ENCODE data around the gene IRF2.
A peak's percentile ranks its signal among the peaks of the same experiment; 100 is the strongest.
"Not testable (repeated sequence)": the region's sequence is repeated elsewhere in the genome, so short reads cannot be mapped to it uniquely, and the experiment has no call there.

The IRF2 gene

DNA sequence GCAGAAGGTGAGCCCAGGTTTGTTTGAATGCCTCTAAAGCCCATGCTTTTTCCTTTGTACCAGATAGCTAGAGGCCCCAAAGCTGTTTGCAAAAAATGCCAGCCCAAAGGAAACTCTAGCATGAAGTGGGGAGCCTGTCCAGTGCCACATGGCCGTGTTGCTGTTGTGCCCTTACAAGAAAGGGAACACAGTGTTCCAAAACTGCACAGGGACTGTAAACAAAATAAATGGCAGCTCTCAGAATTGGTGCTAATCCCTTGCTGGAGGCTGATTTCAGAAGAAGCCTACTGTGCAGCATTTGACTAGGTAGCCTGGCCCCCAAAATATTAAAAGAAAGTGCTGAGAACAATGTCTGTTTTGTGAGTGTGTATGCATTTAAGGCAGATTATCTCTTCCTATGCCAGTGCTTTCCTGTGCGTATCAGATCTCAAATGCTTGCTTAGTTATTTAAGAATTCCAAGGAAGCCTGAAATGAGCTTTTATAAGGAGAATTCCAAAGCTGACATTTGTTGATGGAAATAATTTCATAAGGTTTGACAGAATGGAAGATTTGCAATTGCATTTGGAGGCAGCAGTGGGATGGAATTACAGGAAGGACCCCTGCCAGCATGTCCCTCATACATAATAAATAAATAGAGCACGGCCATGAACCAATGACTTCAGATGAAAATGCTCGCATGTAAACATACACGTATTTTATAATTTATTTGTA, 115.7 kb downstream of the IRF2 start:
- no peak for DNase-seq

DNA sequence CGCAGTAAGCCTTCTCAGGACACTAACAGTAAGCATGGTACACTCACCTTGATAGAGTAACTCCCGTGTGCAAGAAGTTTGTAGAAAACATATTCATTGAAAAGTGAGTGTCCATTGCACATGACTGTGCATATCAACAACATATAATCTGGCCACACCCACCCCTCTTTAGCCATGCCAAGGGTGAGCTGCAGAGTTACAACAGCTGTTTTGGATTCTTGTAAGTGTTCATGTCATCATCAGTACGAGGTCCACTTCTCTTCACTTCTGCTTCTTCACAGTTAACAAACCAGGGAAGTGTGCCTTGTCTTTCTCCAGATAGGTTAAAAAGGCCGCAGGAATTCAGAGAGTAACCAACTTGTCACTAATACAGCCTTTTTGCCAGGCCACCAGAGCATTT, 116.6 kb downstream of the IRF2 start:
- DNase-seq, result no peak

DNA sequence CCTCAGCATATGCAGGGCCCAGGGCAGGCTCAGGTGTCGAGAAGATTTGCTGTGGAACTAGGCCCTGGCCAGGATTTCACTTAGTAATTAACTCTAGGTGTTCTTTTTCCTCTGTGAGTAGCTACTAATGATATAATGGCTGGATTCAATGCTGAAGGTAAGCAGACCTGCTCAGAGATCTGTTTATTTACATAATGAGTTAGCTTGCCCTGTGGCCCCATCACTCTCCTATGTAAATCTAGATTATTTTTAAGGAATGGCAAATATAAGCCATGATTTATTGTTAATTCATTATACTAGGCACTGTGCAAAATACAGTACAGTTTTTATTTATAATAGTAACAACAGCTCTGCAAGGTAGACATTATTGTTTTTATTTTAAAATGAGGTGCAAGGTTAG, 117.2 kb downstream of the IRF2 start:
- DNase-seq, result no peak

DNA sequence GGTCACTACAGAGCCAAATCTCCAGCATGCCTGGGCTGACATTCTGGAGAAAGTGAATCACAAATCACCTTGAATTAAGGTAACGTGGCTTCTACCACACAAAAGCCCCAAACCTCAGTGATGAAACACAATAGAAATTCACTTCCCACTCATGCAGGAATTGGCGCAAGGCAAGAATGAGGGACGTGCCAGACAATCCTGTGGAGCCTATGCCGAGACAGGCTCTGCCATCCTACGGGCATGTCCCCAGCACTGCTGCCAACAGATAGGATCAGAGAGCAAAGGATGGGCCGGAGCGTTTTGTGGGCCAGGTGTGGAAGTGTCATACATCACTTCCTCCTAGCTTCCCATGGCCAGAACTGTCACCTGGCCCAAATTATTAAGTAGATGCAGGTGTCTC, 118.0 kb downstream of the IRF2 start:
- no peak for DNase-seq

DNA sequence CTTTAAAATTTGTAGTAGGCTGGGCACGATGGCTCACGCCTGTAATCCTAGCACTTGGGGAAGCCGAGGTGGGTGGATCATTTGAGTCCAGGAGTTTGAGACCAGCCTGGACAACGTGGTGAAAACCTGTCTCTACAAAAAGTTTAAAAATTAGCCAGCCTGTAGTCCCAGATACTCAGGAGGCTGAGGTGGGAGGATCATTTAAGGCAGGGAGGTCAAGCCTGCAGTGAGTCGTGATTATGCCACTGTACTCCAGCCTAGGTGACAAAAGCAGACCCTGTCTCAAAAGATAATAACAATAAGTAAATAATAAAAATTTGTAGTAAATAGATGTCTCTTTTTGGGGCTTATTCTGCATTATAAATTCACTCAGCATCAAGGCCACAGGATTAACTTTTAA, 118.5 kb downstream of the IRF2 start:
- DNase-seq, result no peak

DNA sequence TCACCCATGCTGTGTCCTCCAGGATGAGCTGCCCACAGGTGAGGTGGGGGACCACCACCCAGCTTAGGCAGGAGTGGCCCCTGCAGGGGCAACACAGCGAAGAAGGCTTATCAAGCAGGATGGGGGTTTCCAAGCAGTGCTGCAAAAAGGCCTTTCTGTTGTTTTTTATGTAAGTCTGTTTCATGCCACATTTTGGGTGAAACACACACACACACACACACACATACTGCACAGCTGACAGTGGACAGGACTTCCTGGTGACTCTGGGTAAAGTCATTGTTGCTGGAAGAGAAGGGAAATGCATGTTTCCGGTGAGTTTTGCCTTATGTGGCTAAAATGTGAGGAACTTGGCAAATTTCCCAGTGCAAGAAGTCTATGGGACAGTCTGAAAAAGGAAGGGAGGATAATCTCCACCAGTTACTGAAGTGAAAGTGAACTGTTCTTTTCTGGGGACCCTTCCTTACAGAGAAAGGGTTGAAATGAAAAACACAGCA, 119.2 kb downstream of the IRF2 start:
- no peak for DNase-seq

DNA sequence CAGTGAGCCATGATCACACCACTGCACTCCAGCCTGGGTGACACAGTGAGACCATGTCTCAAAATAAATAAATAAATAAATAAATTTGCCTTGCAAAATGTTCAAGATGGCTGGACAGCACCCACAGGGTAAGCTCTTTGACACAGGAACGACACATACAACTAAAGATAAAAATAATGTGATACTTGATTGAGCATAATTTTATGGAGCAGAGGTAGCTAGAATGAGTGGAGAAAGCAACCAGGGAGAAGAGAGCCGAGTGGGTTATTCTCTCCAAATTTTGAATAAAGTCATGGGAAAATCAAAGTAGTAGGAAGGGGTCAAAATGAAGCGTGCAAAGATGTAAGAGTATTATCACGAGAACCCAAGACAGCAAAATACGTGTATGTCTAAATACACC, 121.5 kb downstream of the IRF2 start:
- DNase-seq, result no peak

DNA sequence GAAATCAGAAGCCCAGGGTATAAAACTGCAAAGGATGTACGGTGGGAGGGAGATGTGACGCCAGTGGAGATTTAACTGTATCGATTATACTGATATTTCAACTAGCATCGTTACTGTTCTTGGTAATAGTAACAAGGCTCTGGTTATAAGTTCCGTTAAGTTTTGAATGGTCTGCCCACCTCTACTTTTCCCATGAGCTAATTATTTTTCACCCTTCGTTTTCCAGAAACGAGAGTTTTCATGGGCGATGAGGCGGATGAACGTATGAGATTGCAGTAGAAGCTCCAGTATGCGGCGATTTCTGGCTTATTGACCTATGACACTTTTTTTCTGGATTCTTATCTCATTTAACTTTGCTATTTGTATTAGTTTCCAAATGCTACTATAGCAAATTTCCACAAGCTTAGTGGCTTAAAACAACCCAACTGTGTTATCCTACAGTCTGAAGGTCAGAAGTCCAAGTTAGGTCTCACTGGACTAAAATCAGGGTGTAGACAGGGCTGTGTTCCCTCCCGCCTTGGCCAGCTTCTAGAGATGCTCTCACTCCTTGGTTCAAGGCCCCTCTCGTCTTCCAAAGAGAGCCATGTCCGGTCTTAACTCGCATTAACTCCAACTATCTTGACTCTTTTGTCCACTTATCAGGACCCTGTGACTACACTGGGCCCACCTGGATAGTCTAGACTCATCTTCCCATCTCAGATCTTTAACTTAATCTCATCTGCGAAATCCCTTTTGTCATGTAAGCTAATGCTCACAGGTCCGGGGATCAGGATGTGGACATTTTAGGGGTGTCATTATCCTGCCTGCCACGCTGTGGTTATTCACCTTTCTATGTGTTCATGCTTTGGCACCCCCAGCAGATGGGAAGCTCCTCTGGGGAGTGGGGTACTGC, 122.5 kb downstream of the IRF2 start:
- DNase-seq, result no peak

DNA sequence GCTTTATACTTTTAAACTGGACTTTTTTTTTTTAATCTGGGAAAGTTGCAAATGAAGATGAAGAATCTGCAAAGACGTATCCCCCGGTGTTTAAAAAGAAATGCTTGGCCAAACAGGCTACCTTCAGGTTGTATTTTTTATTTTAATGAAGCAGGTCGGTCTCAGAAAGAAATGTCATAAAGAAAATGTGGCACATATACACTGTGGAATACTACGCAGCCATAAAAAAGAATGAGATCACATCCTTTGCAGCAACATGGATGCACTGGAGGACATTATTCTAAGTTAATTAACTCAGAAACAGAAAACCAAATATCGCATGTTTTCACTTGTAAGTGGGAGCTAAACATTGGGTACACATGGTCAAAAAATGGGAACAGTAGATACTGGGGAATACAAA, 123.4 kb downstream of the IRF2 start:
- no peak for DNase-seq

DNA sequence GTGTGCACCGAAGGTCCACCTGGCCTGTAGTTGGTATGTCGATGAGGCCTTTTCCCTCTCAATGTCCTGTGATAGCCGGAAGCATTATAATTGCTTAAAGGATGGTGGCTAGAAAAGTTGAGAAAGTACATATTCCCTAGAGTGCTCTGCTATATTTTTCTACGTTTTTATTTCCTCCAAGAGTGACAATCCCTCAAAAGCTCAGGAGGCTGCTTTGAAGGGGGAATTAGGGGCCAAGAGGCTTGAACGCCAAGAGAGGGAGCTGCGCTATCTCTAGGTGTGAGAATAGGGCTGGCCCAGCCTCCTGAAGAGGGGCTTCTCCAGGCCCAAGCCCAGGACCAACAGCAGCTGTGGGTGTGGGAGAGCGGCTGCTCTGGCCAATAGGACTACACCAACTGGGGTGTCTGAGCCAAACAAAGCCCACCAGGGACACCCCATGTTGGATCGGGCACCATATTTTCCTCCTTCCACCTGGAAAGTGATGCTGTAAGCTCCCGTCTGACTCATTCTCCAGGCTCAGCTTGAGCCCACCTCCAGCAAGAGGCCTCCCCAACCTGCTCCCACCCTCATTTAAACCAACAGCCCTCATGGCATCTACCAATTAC, 124.0 kb downstream of the IRF2 start:
- no peak for DNase-seq

DNA sequence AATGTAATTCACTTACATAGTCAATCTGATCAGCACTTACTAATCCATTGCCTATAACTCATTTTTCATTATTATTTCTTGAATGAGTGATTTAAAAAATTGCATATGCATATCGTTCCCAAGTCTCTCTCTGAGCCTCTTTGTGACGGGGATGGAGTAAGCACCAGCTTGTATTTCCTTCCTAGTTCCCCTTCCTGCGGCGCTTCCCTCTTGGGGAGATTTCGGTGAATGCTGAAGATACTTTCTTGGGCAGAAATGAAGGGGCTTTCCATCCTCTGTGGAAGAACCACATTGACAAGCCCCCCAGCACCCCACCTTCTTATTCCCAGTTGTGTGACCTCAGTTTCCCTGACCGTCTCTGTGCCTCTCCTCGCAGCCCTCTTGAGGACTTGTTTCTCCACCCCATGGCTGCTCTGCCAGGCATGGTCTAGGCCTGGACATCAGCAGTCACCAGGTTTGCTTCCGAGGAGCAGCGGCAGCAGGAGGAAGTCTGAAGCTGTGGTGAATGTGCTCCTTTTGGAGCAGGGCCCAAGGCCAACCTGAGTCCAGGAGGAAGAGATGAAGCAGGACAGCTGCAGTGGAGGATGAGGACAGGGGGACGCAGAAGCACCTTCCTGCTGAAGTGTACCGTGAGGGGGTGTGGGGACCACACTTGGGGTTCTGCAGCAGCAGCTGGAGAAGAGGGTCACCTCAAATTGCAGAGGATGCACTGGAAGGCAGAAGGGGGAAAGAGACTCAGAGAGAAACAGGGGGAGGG, 124.9 kb downstream of the IRF2 start:
- DNase-seq, result peak in 1 of 2 experiments; percentile 2

DNA sequence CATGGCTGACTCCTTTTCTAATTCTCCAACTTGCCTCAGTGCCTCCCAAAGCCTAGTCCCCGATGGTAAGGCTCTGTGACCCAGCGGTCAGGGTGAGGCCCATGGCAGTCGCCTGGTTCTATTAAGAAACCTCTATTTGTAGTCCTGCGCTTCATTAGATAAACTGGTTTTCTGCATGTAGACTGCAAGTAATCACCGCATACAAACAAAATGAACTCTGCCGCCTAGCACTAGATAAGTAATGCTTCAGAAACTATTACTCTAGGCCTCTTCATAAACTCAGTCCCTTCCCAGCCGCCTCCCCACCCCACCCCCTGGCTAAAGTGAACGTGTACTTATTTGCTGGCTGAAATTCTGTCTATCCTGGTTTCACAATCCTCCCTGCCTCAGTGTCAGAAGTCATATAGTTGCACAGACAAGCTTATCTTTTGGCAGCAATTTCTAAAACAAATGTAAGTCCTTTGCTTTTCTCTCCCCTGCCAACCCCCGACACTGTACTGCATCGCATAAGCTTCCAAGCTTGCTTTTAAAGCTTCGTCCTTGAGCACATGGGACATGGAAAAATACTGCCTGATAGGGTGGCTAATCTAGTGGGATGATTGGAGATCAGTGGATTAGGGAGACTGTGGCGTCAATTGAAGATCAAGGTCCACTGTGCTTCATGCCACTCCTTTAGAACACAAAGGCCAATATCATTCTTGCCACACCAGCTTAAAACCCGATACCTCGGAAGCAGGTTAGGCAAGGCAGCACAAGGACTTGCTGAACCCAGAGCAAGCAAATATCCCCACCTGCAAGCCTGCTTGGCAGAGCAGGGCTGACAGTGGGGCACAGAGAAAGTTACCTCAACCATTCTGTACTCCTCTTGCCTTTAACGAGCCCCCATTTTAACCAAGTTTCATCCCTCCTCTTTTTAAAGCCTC, 125.8 kb downstream of the IRF2 start:
- DNase-seq, result peak in 1 of 2 experiments; percentile 1

DNA sequence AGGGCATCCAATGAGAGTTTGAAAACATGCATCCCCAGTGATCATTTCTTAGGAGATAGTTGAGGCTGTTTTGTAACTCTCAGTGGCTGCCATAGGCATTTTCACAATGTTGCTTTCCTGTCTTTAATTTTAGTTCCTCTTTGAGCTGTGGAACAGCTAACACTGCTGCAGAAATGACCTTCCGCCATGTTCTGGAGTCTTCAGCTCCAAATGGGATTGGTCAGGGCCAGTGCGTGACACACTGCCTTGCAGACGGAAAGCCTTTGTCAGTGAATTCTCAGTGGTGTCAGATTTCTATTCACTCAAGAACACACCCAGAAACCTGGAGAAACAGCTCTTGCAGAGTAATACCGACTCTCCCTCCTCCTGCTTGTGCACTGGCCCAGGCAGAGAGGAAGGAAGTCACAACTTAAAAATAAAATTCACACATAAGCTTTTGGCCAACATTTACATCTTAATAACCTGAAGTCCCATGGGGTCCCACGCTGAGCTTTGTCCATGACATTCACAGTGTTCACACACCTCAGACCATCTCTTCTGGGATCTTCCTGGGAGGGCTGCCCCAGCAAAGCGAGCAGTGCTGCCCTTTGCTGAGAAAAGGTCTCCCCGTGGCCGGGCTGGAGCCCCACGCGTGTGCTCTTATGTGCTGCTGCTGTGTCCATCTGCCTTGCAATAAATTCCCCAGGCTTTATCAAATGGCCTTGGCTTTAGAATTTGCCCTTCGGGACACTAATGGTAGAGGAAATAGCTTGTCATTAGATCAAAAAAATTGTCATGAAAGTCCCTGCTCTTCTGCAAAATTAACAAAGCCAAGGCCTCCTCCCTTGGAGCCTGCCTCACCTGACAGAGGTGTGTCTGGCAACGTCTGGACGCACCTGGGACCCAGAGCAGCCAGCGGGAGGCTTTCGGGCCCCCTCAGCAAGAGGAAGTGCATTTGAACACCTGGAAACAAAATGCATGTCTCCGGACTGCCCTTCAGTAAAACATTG, 126.8 kb downstream of the IRF2 start:
- DNase-seq, result no peak

DNA sequence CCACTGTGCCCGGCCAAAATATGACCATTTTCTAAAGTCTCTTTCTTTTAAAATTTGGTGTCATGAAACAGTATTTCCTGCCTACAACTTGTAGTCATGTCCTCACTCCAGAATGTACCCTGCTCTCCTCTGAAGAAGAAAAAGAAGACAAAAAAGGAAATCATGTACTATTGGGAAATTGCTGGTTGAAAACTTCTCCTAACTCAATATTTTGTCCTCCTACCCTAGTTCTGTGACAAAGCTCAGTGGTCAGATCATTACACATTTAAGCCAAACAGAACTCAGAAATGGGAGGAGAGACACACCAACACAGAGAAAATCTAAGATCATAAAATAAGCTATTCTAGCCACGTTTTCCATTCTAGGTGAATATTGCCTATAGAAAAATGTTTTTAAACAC, 127.7 kb downstream of the IRF2 start:
- DNase-seq, result no peak

DNA sequence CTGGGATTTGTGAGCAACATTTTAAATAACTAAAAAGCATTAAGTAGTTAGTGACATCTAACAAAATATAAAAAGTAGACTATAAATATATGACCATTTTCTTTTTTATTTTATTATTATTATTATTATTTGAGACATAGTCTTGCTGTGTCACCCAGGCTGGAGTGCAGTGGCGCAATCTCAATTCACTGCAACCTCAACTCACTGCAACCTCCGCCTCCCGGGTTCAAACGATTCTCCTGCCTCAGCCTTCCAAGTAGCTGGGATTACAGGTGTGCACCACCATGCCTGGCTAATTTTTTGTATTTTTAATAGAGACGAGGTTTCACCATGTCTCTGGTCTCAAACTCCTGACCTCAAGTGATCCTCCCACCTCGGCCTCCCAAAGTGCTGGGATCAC, 128.1 kb downstream of the IRF2 start:
- DNase-seq, result not testable (repeated sequence)

DNA sequence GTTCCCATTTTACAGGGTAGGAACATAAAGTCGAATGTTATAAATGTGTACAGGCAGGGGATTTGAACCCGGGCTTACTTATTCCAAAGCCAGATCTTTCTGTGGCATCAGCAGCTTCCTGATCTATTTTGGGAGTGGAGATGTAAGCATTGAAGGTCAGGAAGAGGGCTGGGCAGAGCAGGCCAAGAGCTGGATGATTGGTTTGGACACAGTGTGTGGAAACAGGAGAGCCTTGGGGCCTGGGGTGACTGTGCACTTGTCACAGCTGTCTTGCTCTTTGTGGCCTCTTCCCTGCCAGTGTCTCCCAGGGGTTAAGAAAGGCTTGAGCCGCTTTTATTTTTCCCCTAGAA, 128.8 kb downstream of the IRF2 start:
- peak in 1 of 2 experiments; percentile 4 for DNase-seq

DNA sequence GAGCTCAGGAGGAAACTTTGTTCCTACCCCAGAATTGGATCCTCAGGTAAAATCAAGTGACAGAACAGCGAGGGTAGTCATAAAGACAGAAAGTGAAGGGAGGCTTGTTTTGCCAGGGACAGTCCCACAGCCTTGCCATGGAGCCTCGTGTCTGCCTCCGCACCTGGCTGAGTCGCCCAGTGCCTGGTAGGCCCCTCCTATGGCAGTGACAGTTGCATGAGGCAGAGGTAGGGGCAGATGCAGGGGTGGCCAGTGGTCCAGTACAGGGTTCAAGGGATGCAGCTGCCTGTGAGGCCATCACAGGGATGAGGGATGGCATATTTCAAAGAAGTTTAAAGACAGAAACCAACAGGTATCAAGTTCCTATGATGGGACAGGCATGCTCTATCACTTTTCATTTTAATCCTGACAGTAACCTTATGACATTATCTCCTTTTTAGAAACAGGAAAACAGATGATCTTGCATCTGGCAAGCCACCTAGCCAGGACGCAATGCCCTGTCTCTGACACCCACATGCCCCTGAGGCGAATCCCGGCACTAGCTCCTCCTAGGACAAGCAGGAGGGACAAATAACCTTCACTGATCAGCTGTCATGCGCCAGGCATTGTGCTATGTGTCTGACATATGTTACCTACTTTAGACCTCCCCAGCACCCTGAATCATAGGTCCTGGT, 129.3 kb downstream of the IRF2 start:
- peak; percentile 26 to 49 for DNase-seq

DNA sequence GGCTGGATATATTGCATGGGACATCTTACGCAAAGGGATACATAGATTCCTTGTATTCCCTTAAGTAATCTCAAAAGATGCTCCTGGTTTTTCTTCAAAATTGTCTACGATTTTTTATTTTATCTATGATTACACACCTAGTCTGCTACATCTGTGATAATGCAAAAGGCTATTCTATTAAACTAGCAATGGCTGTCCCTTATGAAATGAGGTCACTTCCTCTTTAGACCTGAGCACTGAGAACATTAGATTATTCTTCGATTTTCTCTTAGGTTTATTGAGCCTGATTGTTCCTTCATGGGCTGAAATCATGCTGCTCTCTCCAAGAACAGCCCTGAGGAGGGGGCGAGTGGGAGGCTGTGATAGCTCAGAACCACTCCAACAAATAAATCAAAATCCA, 129.9 kb downstream of the IRF2 start:
- no peak for DNase-seq

DNA sequence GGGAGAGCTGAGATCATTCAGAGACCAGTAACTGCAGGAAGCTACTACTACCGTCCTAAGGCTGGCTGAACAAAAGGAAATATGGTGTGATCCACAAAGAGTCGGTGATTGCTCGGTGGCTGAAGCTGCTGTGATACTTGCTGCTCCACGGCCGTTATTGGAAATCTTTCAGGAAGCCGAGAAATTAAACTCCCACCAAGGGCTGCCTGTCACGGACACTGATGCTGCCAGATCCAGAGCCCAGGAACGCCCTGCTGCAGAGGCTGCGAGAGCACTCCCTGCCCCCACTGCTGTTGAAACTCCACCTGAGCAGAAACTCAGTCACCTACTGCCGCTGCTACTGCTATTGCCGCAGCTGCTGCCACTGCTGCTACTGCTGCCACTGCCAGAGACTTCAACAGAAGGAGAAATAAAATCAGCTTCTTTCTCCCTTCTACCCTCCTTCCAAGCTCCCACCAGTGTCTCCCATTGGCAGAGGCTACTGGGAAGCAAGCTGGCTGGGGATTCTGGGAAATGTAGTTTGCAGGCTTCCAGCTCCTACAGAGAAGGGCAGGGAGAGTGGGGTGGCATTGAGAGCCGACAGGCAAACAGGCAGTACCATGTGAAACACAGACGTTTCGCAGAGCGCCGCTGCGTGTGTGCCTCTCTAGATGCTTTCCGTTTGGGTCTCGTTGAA, 130.7 kb downstream of the IRF2 start:
- peak; percentile 62 to 65 for DNase-seq
